Germinal center (tissue), 1 donor: ENCODE results near the gene SLC6A8.
"Not testable (repeated sequence)": the region's sequence is repeated elsewhere in the genome, so short reads cannot be mapped to it uniquely, and the experiment has no call there.

ENCODE experiments used
- DNase-seq: peaks from one replicate; pipeline ENCODE4 v3.0.0; 2012; ENCODE audit warnings: mixed read lengths, low spot score

SLC6A8 gene

GRCh38 chrX:153708415-153708814, 20.7 kb downstream of the SLC6A8 start:
- peak; percentile 25 for DNase-seq

- DNase-seq = no peak
Measured at GRCh38 chrX:153709726-153710674, 22.3 kb downstream of the SLC6A8 start.

GRCh38 chrX:153714256-153714655, 26.5 kb downstream of the SLC6A8 start:
- DNase-seq = no peak

GRCh38 chrX:153717445-153717844, 29.7 kb downstream of the SLC6A8 start:
- DNase-seq = no peak

- DNase-seq = no peak
Measured at GRCh38 chrX:153719238-153719637, 31.5 kb downstream of the SLC6A8 start.

- DNase-seq = no peak
Measured at GRCh38 chrX:153719701-153720100, 32.0 kb downstream of the SLC6A8 start.

- no peak for DNase-seq
Measured at GRCh38 chrX:153722704-153723350, 35.1 kb downstream of the SLC6A8 start.

GRCh38 chrX:153723351-153724251, 35.9 kb downstream of the SLC6A8 start:
- DNase-seq = peak; percentile 58

GRCh38 chrX:153724252-153725038, 36.7 kb downstream of the SLC6A8 start, which contains the start of the genes ABCD1 and BCAP31:
TSS of gene ABCD1 (plus strand) at chrX:153724856. CDS start at chrX:153725267, 411 bp downstream.
TSS of gene BCAP31 (minus strand) at chrX:153724387. CDS start at chrX:153723244, 1,143 bp downstream.
- peak; percentile 93 for DNase-seq

- DNase-seq = peak; percentile 39
Measured at GRCh38 chrX:153725039-153725831, 37.5 kb downstream of the SLC6A8 start.

GRCh38 chrX:153725832-153726285, 38.1 kb downstream of the SLC6A8 start:
- DNase-seq = no peak

GRCh38 chrX:153726286-153727122, 38.8 kb downstream of the SLC6A8 start:
- peak; percentile 82 for DNase-seq

GRCh38 chrX:153727123-153727931, 39.6 kb downstream of the SLC6A8 start:
- no peak for DNase-seq

- no peak for DNase-seq
Measured at GRCh38 chrX:153728095-153728494, 40.4 kb downstream of the SLC6A8 start.

- DNase-seq = no peak
Measured at GRCh38 chrX:153728951-153729631, 41.4 kb downstream of the SLC6A8 start.

- not testable (repeated sequence) for DNase-seq
Measured at GRCh38 chrX:153730115-153730514, 42.4 kb downstream of the SLC6A8 start.

- no peak for DNase-seq
Measured at GRCh38 chrX:153731117-153731844, 43.6 kb downstream of the SLC6A8 start.
